ENCODE results near the gene P2RY8.
"Not testable (repeated sequence)": the region's sequence is repeated elsewhere in the genome, so short reads cannot be mapped to it uniquely, and the experiment has no call there.

P2RY8 gene

GRCh38 chrX:1486177-1486576, 50.8 kb downstream of the P2RY8 start:
- no peak for DNase-seq (ENCODE audit: low spot score)

DNA sequence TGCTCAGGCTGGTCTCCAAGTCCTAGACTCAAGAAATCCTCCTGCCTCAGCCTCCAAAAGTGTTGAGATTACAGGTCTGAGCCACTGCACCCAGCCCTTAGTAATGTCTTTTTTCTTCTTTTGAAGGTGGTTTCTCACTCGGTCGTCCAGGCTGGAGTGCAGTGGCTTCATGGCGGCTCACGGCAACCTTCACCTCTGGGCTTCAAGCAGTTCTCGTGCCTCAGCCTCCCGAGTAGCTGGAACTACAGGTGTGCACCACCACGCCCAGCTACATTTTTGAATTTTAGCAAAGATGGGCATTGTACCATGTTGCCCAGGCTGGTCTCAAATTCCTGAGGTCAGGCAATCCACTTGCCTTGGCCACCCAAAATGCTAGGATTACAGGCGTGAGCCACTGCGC, 52.0 kb downstream of the P2RY8 start:
- DNase-seq (ENCODE audit: low spot score), result no peak

DNA sequence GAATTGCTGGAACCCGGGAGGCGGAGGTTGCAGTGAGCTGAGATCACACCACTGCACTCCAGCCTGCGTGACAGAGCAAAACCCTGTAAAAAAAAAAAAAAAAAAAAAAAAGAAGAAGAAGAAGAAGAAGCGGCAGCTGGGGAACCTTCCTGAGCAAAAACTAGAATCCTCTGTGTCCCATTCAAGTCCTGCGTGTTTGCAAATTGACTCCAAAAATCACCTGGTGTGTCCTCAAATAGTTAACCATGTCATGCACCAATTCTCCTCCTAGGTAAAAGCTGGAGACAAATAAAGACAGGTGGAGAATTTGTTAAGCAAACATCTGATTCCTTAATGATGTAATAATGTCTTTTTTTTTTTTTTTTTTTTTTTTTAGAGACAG, 52.4 kb downstream of the P2RY8 start:
- no peak for DNase-seq (ENCODE audit: low spot score)

DNA sequence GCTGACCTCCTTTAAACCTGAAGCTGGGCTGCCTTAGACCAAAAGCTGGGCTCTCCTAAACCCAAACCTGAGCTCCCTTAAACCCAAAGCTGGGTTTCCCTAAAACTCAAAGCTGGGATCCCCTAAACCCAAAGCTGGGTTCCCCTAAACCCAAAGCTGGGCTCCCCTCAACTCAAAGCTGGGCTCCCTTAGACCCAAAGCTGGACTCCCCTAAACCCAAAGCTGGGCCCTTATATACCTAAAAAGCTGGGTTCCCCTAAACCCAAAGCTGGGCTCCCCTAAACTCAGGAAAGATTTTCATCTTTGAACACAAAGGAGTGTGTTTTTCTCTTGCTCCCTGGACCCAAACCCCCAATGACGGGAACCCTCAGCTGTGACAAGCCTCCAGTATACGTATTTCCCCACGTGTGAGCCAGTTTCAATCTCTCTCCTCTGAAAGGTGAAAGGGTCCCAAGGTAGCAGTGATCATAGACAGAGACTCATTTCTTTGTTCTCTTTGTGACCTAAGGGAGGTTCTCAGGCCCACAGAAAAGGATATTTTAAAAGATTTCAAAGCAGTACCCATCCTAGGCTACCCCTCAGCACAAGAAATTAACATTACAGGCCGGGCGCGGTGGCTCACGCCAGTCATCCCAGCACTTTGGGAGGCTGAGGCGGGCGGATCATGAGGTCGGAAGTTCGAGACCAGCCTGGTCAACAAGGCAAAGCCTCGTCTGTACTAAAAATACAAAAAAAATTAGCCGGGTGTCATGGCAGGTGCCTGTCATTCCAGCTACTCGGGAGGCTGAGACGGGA, 52.9 kb downstream of the P2RY8 start:
- no peak for DNase-seq (ENCODE audit: low spot score)

DNA sequence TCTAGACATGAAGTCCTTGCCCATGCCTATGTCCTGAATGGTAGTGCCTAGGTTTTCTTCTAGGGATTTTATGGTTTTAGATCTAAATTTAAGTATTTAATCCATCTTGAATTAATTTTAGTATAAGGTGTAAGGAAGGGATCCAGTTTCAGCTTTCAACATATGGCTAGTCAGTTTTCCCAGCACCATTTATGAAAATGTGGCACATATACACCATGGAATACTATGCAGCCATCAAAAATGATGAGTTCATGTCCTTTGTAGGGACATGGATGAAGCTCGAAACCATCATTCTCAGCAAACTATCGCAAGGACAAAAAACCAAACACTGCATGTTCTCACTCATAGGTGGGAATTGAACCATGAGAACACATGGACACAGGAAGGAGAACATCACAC, 54.5 kb downstream of the P2RY8 start:
- DNase-seq (ENCODE audit: low spot score), result not testable (repeated sequence)

DNA sequence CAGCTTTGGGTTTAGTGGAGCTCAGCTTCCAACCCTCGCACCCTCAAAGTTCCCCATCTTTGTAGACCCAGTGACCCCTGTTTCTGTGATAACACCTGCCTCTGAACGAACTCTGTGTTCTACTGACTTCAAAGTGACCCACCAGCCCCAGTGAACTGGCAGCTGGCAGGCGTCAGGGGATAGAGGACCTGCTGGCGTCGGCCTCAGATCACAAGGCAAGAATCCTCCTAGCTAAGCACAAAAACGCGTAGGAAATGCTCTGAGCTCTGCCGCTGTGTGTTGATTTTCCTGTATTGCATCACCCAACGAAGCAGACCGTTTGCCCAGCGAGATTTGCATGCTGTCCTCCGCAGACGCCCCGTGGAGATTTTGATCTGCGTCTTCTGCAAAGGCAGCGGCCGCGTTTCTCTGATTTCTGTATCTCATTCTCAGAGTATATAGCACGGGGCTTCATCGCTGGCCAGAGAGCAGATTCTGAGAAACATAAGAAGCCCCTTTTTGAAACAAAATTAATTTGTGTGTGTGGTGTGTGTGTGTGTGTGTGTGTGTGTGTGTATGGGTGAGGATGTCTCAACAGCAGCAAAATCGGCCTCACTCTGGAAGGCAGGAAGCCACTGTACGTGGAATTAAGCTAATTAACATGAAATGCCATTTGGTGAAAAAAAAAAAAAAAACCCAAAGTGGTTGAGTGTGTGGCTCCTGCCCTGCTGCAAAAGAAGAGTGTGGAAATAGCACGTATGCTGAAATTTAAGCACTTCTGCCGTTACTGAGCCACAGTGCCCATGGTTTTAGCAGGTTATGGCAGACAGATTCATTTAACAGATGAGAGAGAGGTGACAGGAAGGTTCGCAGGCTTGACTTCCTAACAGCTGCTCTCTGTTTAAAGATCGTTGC, 55.1 kb downstream of the P2RY8 start:
- DNase-seq (ENCODE audit: low spot score), result peak; percentile 18

- DNase-seq (ENCODE audit: low spot score), result no peak
These were observed 56.8 kb downstream of the P2RY8 start for GRCh38 chrX:1480082-1480785.

DNA sequence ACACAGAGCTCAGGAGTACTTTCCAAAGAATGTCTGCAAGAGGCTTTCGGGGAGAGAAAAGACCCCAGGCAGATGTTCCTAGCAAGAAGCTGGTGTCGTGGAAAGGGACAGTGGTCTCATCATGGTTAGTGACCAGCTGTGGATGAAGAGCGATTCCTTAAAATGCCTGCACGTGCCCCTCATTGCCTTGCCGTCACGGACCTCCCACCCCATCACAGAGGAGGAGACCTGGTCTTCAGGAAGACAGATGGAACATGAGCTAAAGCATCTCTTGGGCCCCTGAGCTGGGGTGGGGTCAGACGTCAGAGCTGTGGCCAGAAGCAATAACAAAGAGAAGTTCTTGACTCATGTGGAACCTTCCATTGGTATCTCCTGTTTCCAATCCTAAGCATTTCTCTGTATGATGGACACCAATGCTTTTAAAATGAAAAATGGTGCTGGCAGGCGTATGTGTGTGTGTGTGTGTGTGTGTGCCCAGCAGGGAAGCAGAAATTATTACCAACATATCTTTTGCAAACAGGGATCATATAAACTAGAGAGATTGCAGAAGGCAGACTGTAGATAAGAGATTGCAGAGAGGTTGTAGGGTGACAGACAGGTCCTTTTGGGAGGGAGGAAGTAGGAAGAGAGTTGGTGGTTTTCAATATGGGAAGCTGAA, 59.1 kb downstream of the P2RY8 start:
- DNase-seq (ENCODE audit: low spot score), result no peak

DNA sequence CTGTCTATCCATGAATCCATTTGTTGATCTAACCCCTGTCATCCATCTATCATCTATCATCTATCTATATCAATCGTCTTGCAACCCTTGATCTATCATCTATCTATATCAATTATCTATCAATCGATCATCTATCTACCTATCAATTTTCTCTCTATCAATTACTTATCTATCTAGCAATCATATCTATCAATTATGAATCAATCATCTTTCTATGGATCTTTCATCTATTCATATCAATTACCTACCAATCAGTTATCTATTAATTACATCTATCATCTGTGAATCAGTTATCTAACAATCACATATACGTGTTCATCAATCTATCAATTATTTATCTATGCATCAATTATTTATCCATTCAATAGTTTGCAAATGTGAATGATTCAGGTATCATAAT, 59.8 kb downstream of the P2RY8 start:
- no peak for DNase-seq (ENCODE audit: low spot score)

DNA sequence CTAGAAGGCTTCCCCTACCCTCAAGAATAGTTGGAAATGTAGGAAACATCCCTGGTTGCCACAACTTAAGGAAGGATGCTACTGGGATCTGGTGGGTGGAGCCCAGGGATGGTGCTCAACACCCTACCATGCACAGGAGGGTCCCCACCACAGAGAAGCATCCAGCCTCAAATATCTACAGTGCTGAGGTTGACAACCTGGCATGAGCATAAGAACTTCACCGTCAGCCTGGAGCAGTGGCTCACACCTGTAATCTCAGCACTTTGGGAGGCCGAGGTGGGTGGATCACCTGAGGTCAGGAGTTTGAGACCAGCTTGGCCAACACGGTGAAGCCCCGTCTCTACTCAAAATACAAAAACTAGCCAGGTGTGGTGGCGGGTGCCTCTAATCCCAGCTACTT, 60.3 kb downstream of the P2RY8 start:
- DNase-seq (ENCODE audit: low spot score), result no peak

DNA sequence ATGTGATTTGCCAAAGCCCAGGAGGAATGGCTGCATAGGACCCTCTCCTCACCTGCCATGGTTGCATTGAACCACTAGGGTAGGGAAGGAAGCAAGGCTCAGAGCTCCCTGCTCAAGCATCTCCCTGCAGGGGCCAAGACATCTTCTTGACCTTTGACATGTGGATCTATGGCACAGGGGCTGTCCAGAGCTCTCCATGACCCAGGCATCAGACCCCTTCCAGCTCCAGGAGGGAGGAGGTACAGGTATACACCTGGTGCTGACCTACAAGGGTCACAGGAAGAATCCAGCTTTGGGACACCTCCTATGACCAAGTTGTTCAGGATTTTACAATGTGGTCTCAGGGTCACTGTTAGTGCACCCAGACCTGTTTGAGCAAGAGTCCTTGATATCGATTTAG, 61.1 kb downstream of the P2RY8 start:
- no peak for DNase-seq (ENCODE audit: low spot score)

GRCh38 chrX:1475481-1475880, 61.5 kb downstream of the P2RY8 start:
- DNase-seq (ENCODE audit: low spot score), result no peak

- DNase-seq (ENCODE audit: low spot score), result not testable (repeated sequence)
These were observed 62.4 kb downstream of the P2RY8 start for GRCh38 chrX:1474593-1474992.

GRCh38 chrX:1472975-1473374, 64.0 kb downstream of the P2RY8 start:
- no peak for DNase-seq (ENCODE audit: low spot score)

- DNase-seq (ENCODE audit: low spot score), result no peak
These were observed 68.7 kb downstream of the P2RY8 start for GRCh38 chrX:1468250-1468772.

- no peak for DNase-seq (ENCODE audit: low spot score)
These were observed 69.9 kb downstream of the P2RY8 start for GRCh38 chrX:1466971-1467561.

- DNase-seq (ENCODE audit: low spot score), result no peak
These were observed 70.7 kb downstream of the P2RY8 start for GRCh38 chrX:1466232-1466661.

- no peak for DNase-seq (ENCODE audit: low spot score)
These were observed 71.4 kb downstream of the P2RY8 start for GRCh38 chrX:1465286-1466231.

GRCh38 chrX:1464971-1465285, 72.1 kb downstream of the P2RY8 start:
- no peak for DNase-seq (ENCODE audit: low spot score)
